Neuronal stem cell (in vitro differentiated cells): ENCODE results near the gene CTNND2.

Source experiments
- DNase-seq: peaks from one replicate; pipeline ENCODE4 v3.0.0-alpha.2; 2013; ENCODE audit warnings: low spot score
- H2AFZ ChIP-seq: one replicate; pipeline ENCODE4 v1.6.1; 2013; ENCODE audit warnings: mild to moderate bottlenecking, low read length, inconsistent platforms
- H2AK5ac ChIP-seq: 2 replicates; pipeline ENCODE4 v1.6.1; 2013; ENCODE audit warnings: low read depth, mild to moderate bottlenecking, inconsistent platforms, low read length, moderate library complexity, mixed read lengths
- H2BK120ac ChIP-seq: 2 replicates; pipeline ENCODE4 v1.6.1; 2013; ENCODE audit warnings: low read depth, mild to moderate bottlenecking, inconsistent platforms, low read length, moderate library complexity, mixed read lengths
- H2BK12ac ChIP-seq: one replicate; pipeline ENCODE4 v1.6.1; 2013; ENCODE audit warnings: low read length, inconsistent platforms
- H2BK15ac ChIP-seq: 2 replicates; pipeline ENCODE4 v1.6.1; 2013; ENCODE audit warnings: mild to moderate bottlenecking, low read length, inconsistent platforms, mixed read lengths
- H2BK5ac ChIP-seq: one replicate; pipeline ENCODE4 v1.6.1; 2013; ENCODE audit warnings: inconsistent platforms, mild to moderate bottlenecking, low read length, moderate library complexity
- H3K14ac ChIP-seq: one replicate; pipeline ENCODE4 v1.6.1; 2013; ENCODE audit warnings: low read length, inconsistent platforms
- H3K18ac ChIP-seq: 2 replicates; pipeline ENCODE4 v1.6.1; 2013; ENCODE audit warnings: low read length, inconsistent platforms
- H3K23ac ChIP-seq: 2 replicates; pipeline ENCODE4 v1.6.1; 2013; ENCODE audit warnings: low read depth, mild to moderate bottlenecking, mixed read lengths, low read length, inconsistent platforms; ENCODE audit not compliant: poor library complexity
- H3K27ac ChIP-seq: replicated peaks from 3 replicates; pipeline ENCODE4 v1.5.1; 2013; ENCODE audit warnings: low read length, inconsistent platforms
- H3K27me3 ChIP-seq, 3 experiments: 2 replicates each; pipeline ENCODE4 v1.6.1; 2013; ENCODE audit warnings: low read length in 3 of 3, mild to moderate bottlenecking in 2 of 3, inconsistent platforms in 1 of 3, low read depth in 1 of 3, mixed read lengths in 1 of 3, moderate library complexity in 1 of 3; ENCODE audit not compliant: control insufficient read depth in 3 of 3, insufficient read depth in 3 of 3
- H3K36me3 ChIP-seq, 2 donors: replicated peaks in 1 of 2; 2 replicates each; pipeline ENCODE4 v1.6.1; 2013; ENCODE audit warnings: low read length in 2 of 2; ENCODE audit not compliant: control insufficient read depth in 2 of 2, insufficient read depth in 2 of 2
- H3K4ac ChIP-seq: 2 replicates; pipeline ENCODE4 v1.6.1; 2013; ENCODE audit warnings: inconsistent platforms, mild to moderate bottlenecking, low read length, moderate library complexity
- H3K4me1 ChIP-seq, 2 donors: 1 replicate in 1 of 2; 2 replicates in 1 of 2; pipeline ENCODE4 v1.6.1; 2013; ENCODE audit warnings: low read length in 2 of 2, low read depth in 1 of 2; ENCODE audit not compliant: control insufficient read depth in 2 of 2, insufficient read depth in 1 of 2
- H3K4me2 ChIP-seq: one replicate; pipeline ENCODE4 v1.6.1; 2013; ENCODE audit warnings: mild to moderate bottlenecking, low read length, inconsistent platforms; ENCODE audit not compliant: insufficient read depth, poor library complexity, severe bottlenecking
- H3K4me3 ChIP-seq, 2 donors: 2 replicates each; pipeline ENCODE4 v1.5.1; 2013; ENCODE audit warnings: low read length in 2 of 2, mild to moderate bottlenecking in 2 of 2, inconsistent platforms in 1 of 2, moderate library complexity in 1 of 2
- H3K79me1 ChIP-seq: one replicate; pipeline ENCODE4 v1.6.1; 2013; ENCODE audit warnings: low read depth, mild to moderate bottlenecking, inconsistent platforms, low read length, moderate library complexity
- H3K9ac ChIP-seq: one replicate; pipeline ENCODE4 v1.6.1; 2013; ENCODE audit warnings: mild to moderate bottlenecking, low read depth, low read length, inconsistent platforms; ENCODE audit not compliant: poor library complexity
- H3K9me3 ChIP-seq, 2 donors: replicated peaks in 1 of 2; 2 replicates each; pipeline versions ENCODE3 to v1.6.1; 2013; ENCODE audit warnings: low read length in 2 of 2, mild to moderate bottlenecking in 2 of 2, inconsistent platforms in 1 of 2, low read depth in 1 of 2, mixed read lengths in 1 of 2, moderate library complexity in 1 of 2; ENCODE audit not compliant: control insufficient read depth in 2 of 2, insufficient read depth in 1 of 2
- H4K8ac ChIP-seq: one replicate; pipeline ENCODE4 v1.6.1; 2013; ENCODE audit warnings: low read depth, mild to moderate bottlenecking, inconsistent platforms, low read length, moderate library complexity
- H4K91ac ChIP-seq: one replicate; pipeline ENCODE4 v1.6.1; 2013; ENCODE audit warnings: low read length, low read depth, mild to moderate bottlenecking, inconsistent platforms; ENCODE audit not compliant: poor library complexity
- WGBS, 2 donors: extraction: QIAGEN DNeasy Blood & Tissue Kit; methylation state at CpG; one replicate each; pipeline ENCODE4 v1.1.7; 2013; ENCODE audit warnings: missing lambda C conversion rate in 2 of 2, mixed read lengths in 1 of 2; ENCODE audit not compliant: insufficient read length in 2 of 2, insufficient replicate concordance in 1 of 2; ENCODE audit errors: extremely low coverage in 2 of 2; 5-methylcytosine and 5-hydroxymethylcytosine counted together

CTNND2 gene

GRCh38 chr5:10994091-10994986 lies 909.9 kb downstream of the CTNND2 start:
- H3K4me1 ChIP-seq = peaks cover 0 to 4% of the 10 kb centered on the region in 2 donors
- no CpG with 5 or more reads among the region's 30 CpGs for WGBS, 2 donors
- DNase-seq = no peak

GRCh38 chr5:10990634-10991033 lies 913.6 kb downstream of the CTNND2 start:
- Histone ChIP-seq H2AFZ (no peak overlapping the region), H3K4me2 (no peak overlapping the region), H2BK120ac (no peak overlapping the region), H2BK15ac (no peak overlapping the region), H3K9ac (no peak overlapping the region), H2AK5ac (no peak overlapping the region), H2BK12ac (no peak overlapping the region), H3K79me1 (no peaks in the 10 kb centered on the region), H3K23ac (no peak overlapping the region), H3K4me1 (peaks cover 0 to 8% of the 10 kb centered on the region in 2 donors), H3K27ac (no peak overlapping the region), H3K27me3 (no peaks in the 10 kb centered on the region), H4K91ac (no peak overlapping the region), H3K14ac (no peak overlapping the region), H3K9me3 (peaks cover 3% of the 10 kb centered on the region in 2 donors), H3K36me3 (peaks cover 0 to 23% of the 10 kb centered on the region in 2 donors), H3K4me3 (no peak overlapping the region), H3K18ac (no peak overlapping the region), H4K8ac (no peak overlapping the region), H2BK5ac (no peak overlapping the region), H3K4ac (no peak overlapping the region)
- DNase-seq = no peak
- WGBS, 2 donors = no CpG with 5 or more reads among the region's 9 CpGs

More at GRCh38 chr5:10994091-10994986, 909.9 kb downstream of the CTNND2 start:
- H3K27ac ChIP-seq = no peak overlapping the region
- no peaks in the 10 kb centered on the region for H3K79me1 ChIP-seq
- H3K4ac ChIP-seq = no peak overlapping the region
- no peaks in the 10 kb centered on the region for H3K27me3 ChIP-seq
- H2AK5ac ChIP-seq = no peak overlapping the region
- H3K23ac ChIP-seq = no peak overlapping the region
- H4K91ac ChIP-seq = no peak overlapping the region
- H2BK120ac ChIP-seq = peak overlapping the region; percentile 16
- peak overlapping the region; percentile 69 for H3K18ac ChIP-seq
- H2AFZ ChIP-seq = no peak overlapping the region
- H2BK5ac ChIP-seq = no peak overlapping the region
- H3K9ac ChIP-seq = no peak overlapping the region
- H3K9me3 ChIP-seq = peaks cover 3% of the 10 kb centered on the region in 2 donors
- H3K4me2 ChIP-seq = peak overlapping the region; percentile 19
- peak overlapping the region; percentile 25 for H2BK12ac ChIP-seq
- no peak overlapping the region for H2BK15ac ChIP-seq
- no peak overlapping the region for H4K8ac ChIP-seq
- H3K4me3 ChIP-seq = no peak overlapping the region
- no peak overlapping the region for H3K14ac ChIP-seq
- peaks cover 0 to 23% of the 10 kb centered on the region in 2 donors for H3K36me3 ChIP-seq

- H3K27me3 ChIP-seq = no peaks in the 10 kb centered on the region
- no peak overlapping the region for H4K91ac ChIP-seq
- H3K27ac ChIP-seq = no peak overlapping the region
- no peak for DNase-seq
- H3K79me1 ChIP-seq = no peaks in the 10 kb centered on the region
- no peak overlapping the region for H4K8ac ChIP-seq
- H3K4me2 ChIP-seq = no peak overlapping the region
- H3K23ac ChIP-seq = no peak overlapping the region
- peaks cover 0 to 6% of the 10 kb centered on the region in 2 donors for H3K4me1 ChIP-seq
- WGBS, 2 donors = no CpG with 5 or more reads among the region's 6 CpGs
- no peak overlapping the region for H3K4me3 ChIP-seq
- H2AFZ ChIP-seq = no peak overlapping the region
- H2BK5ac ChIP-seq = no peak overlapping the region
- H3K9ac ChIP-seq = no peak overlapping the region
- no peak overlapping the region for H2AK5ac ChIP-seq
- H2BK12ac ChIP-seq = no peak overlapping the region
- H3K14ac ChIP-seq = no peak overlapping the region
- peaks cover 0 to 23% of the 10 kb centered on the region in 2 donors for H3K36me3 ChIP-seq
- H2BK15ac ChIP-seq = no peak overlapping the region
- H3K4ac ChIP-seq = no peak overlapping the region
- no peak overlapping the region for H2BK120ac ChIP-seq
- peaks cover 0 to 1% of the 10 kb centered on the region in 2 donors for H3K9me3 ChIP-seq
- H3K18ac ChIP-seq = no peak overlapping the region
These were observed 914.5 kb downstream of the CTNND2 start for GRCh38 chr5:10989577-10990263.

GRCh38 chr5:10988622-10989021 lies 915.6 kb downstream of the CTNND2 start:
- Histone ChIP-seq H3K27me3 (no peaks in the 10 kb centered on the region), H2BK12ac (no peak overlapping the region), H3K9me3 (no peaks in the 10 kb centered on the region), H3K14ac (no peak overlapping the region), H2BK5ac (no peak overlapping the region), H4K91ac (no peak overlapping the region), H3K9ac (no peak overlapping the region), H3K79me1 (no peaks in the 10 kb centered on the region), H3K23ac (no peak overlapping the region), H2AFZ (no peak overlapping the region), H2AK5ac (no peak overlapping the region), H2BK120ac (no peak overlapping the region), H3K27ac (no peak overlapping the region), H3K4me2 (no peak overlapping the region), H4K8ac (no peak overlapping the region), H3K4me1 (peaks cover 0 to 4% of the 10 kb centered on the region in 2 donors), H3K18ac (no peak overlapping the region), H2BK15ac (no peak overlapping the region), H3K4ac (no peak overlapping the region), H3K4me3 (no peak overlapping the region), H3K36me3 (peaks cover 0 to 23% of the 10 kb centered on the region in 2 donors)
- WGBS, 2 donors = no CpG with 5 or more reads among the region's 2 CpGs
- no peak for DNase-seq
